Glutamatergic neuron (in vitro differentiated cells): ENCODE results near the gene ANKRD16. TPM values are rescaled to one million over a fixed set of nuclear protein-coding genes. Genes with fewer than 3 reads are reported as not detected.

Source experiments
- DNase-seq: peaks from one replicate; pipeline ENCODE4 v3.0.0; 2022
- H3K27ac Mint-ChIP-seq: one replicate; pipeline ENCODE4 v1.8.0; 2020; ENCODE audit warnings: mild to moderate bottlenecking, mixed read lengths, inconsistent platforms; ENCODE audit not compliant: unreplicated experiment
- H3K27me3 Mint-ChIP-seq: one replicate; pipeline ENCODE4 v1.8.0; 2020; ENCODE audit warnings: mild to moderate bottlenecking, moderate library complexity, mixed read lengths, inconsistent platforms; ENCODE audit not compliant: unreplicated experiment
- H3K36me3 Mint-ChIP-seq: one replicate; pipeline ENCODE4 v1.8.0; 2020; ENCODE audit warnings: mild to moderate bottlenecking, mixed read lengths, inconsistent platforms; ENCODE audit not compliant: unreplicated experiment
- H3K4me1 Mint-ChIP-seq: one replicate; pipeline ENCODE4 v1.8.0; 2020; ENCODE audit warnings: mild to moderate bottlenecking, low read depth, mixed read lengths, inconsistent platforms; ENCODE audit not compliant: unreplicated experiment
- H3K4me3 Mint-ChIP-seq: one replicate; pipeline ENCODE4 v1.8.0; 2020; ENCODE audit warnings: mild to moderate bottlenecking, mixed read lengths, inconsistent platforms; ENCODE audit not compliant: unreplicated experiment
- H3K9me3 Mint-ChIP-seq: one replicate; pipeline ENCODE4 v1.8.0; 2020; ENCODE audit warnings: mild to moderate bottlenecking, moderate library complexity, mixed read lengths, inconsistent platforms; ENCODE audit not compliant: unreplicated experiment
- total RNA-seq: library from RNA; stranded (reverse); fragmentation: NEBNext Ultra II Directional; extraction: Animal tissue kit (Norgen Biotek cat#: 25700); gene quantifications from one replicate; pipeline ENCODE4 v1.2.1, GENCODE V29; 2021; ENCODE audit not compliant: unreplicated experiment
- TF ChIP-seq, protein P1 (sequence below): fragments of 200-600 bp; sonication (generic); IDR thresholded peaks from one replicate; pipeline ENCODE4 v1.5.0; 2021; ENCODE audit not compliant: partially characterized antibody, unreplicated experiment

Gene ANKRD16
- total RNA-seq, 1 donor from 2014 or later: 7.5 TPM

DNA sequence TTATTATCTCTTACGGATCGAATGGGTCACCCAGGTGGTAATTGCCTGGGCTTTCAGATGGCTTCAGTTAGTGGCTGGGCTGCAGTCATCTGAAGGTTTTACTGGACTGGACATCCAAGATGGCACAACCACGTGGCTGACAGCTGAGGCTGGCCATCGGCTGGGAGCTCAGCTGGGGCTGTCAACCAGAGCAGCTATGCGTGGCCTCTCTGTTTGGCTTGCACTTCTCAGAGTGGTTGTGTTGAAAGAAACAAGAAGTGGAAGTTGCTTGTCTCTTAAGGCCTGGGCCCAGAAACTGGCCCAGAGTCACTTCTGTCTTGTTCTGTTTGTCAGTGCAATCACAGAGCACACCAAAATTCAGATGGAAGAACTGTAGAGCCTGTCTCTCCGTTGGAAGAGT, 70.8 kb downstream of the ANKRD16 start:
- TF ChIP-seq, protein P1, sequence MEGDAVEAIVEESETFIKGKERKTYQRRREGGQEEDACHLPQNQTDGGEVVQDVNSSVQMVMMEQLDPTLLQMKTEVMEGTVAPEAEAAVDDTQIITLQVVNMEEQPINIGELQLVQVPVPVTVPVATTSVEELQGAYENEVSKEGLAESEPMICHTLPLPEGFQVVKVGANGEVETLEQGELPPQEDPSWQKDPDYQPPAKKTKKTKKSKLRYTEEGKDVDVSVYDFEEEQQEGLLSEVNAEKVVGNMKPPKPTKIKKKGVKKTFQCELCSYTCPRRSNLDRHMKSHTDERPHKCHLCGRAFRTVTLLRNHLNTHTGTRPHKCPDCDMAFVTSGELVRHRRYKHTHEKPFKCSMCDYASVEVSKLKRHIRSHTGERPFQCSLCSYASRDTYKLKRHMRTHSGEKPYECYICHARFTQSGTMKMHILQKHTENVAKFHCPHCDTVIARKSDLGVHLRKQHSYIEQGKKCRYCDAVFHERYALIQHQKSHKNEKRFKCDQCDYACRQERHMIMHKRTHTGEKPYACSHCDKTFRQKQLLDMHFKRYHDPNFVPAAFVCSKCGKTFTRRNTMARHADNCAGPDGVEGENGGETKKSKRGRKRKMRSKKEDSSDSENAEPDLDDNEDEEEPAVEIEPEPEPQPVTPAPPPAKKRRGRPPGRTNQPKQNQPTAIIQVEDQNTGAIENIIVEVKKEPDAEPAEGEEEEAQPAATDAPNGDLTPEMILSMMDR: no peak
- Mint-ChIP-seq H3K27me3 (peaks cover 2% of the 10 kb centered on the region), H3K36me3 (no peaks in the 10 kb centered on the region), H3K4me3 (no peak overlapping the region), H3K4me1 (peaks cover 4% of the 10 kb centered on the region), H3K27ac (no peak overlapping the region), H3K9me3 (peaks cover 2% of the 10 kb centered on the region)
- no peak for DNase-seq

DNA sequence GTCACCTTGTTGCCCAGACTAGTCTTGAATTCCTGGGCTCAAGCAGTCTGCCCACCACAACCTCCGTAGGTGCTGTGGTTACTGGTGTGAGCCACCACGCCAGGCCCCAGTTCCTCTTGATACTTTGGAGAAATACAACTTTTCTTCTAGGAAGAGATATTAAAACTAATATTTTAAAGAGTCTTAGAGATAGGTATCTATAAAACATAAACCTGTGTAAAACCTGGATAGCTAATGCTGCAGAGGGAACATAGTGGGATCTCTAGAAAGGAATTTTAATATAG, 71.7 kb downstream of the ANKRD16 start:
- no peak overlapping the region for H3K27ac Mint-ChIP-seq

DNA sequence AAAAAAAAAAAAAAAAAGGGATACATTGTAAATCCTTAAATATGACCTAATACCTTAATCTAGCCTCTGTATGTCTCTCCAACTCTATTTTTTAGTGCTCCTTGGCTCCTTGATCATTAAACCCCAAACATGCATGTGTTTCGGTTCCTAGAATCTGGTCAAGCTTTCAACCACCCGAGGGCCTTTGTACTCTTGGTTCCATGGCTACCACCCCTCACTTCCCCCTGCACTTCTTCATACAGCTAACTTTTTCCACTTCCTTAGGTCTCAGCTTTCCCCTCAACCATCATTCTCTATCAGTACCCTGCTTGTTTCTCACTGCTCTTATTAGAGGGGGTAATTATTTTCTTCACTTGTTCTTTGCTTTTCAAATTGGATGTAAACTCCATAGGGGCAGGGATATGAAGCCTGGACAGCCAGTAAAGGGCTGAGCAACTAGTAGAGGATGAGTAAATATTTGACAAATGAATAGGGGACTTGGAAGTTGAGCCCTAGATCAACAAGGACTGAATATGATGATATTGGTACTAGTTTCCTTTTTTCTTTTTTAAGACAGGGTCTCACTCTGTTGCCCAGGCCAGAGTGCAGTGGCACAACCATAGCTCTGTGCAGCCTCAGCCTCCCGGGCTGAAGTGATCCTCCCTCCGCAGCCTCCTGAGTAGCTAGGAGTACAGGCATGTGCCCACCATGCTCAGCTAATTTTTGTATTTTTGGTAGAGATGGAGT, 72.2 kb downstream of the ANKRD16 start:
- Mint-ChIP-seq H3K4me3 (no peak overlapping the region), H3K4me1 (peaks cover 4% of the 10 kb centered on the region), H3K27me3 (peaks cover 2% of the 10 kb centered on the region), H3K36me3 (no peaks in the 10 kb centered on the region), H3K27ac (no peak overlapping the region), H3K9me3 (peaks cover 2% of the 10 kb centered on the region)
- DNase-seq: no peak
- TF ChIP-seq, protein P1: no peak

More for the DNA sequence above, 71.7 kb downstream of the ANKRD16 start:
- H3K27me3 Mint-ChIP-seq: peaks cover 2% of the 10 kb centered on the region
- no peak overlapping the region for H3K4me3 Mint-ChIP-seq
- H3K36me3 Mint-ChIP-seq: no peaks in the 10 kb centered on the region
- no peak for DNase-seq
- H3K4me1 Mint-ChIP-seq: peaks cover 4% of the 10 kb centered on the region
- H3K9me3 Mint-ChIP-seq: peaks cover 2% of the 10 kb centered on the region
- TF ChIP-seq, protein P1: no peak

DNA sequence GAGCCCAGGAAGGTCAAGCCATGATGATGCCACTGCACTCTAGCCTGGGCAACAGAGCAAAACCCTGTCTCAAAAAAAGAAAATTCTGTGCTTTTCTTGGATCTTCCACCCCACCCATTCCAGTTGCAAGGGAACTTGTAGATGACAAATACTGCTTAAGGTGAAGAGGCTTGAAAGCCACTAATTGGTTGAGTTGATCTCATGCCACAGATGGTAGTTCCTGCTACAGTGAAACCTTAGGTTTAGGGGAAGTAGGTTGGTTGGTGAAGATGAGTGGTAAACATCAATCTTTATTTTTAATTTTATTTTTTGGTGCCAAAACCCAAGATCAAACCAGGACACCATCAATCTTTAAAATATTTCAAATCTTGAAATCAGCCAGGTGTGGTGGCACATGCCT, 73.5 kb downstream of the ANKRD16 start:
- Mint-ChIP-seq H3K27me3 (peaks cover 5% of the 10 kb centered on the region), H3K4me3 (no peak overlapping the region), H3K4me1 (peaks cover 4% of the 10 kb centered on the region), H3K9me3 (peaks cover 7% of the 10 kb centered on the region), H3K27ac (no peak overlapping the region), H3K36me3 (no peaks in the 10 kb centered on the region)
- no peak for DNase-seq
- TF ChIP-seq, protein P1: no peak
